Ishikawa (cell line): ENCODE data around the gene LEMD2.

ENCODE experiments used
- EP300 ChIP-seq: IDR thresholded peaks from 2 replicates; pipeline ENCODE4 v1.6.1; 2012; ENCODE audit warnings: borderline replicate concordance
- TAF1 ChIP-seq: IDR thresholded peaks from 2 replicates; pipeline ENCODE4 v1.6.1; 2012; ENCODE audit warnings: low read depth, mild to moderate bottlenecking
- YY1 ChIP-seq: IDR thresholded peaks from 2 replicates; pipeline ENCODE4 v1.6.1; 2012; ENCODE audit warnings: low read depth

DNA sequence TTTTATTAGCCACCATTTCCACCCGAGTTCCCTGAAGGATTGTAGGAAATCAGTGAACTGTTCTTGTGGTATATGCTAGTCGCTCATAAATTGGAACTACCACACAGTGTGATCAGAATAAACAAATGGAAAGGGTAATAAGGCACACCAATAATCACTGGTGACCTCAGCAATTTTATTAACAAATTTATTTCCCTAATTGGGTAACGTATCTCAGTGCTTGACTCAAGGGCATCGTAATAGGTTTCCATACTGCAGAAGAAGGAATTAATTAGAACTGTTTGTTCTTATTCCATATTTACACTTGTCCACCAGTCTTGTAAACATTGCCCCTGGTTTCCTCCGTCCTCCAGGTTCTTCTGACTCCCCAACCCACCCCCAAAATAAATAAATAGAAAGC lies 67.4 kb downstream of the LEMD2 start:
- no peak for TF ChIP-seq EP300
- no peak for TF ChIP-seq TAF1
- TF ChIP-seq YY1: no peak
